Measurements from ENCODE around the gene HOXC12.

HOXC12 gene

DNA sequence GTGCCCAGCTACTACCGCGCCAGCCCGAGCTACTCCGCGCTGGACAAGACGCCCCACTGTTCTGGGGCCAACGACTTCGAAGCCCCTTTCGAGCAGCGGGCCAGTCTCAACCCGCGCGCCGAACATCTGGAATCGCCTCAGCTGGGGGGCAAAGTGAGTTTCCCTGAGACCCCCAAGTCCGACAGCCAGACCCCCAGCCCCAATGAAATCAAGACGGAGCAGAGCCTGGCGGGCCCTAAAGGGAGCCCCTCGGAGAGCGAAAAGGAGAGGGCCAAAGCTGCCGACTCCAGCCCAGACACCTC lies 30.9 kb downstream of the HOXC12 start:
- no peak for FAIRE-seq

DNA sequence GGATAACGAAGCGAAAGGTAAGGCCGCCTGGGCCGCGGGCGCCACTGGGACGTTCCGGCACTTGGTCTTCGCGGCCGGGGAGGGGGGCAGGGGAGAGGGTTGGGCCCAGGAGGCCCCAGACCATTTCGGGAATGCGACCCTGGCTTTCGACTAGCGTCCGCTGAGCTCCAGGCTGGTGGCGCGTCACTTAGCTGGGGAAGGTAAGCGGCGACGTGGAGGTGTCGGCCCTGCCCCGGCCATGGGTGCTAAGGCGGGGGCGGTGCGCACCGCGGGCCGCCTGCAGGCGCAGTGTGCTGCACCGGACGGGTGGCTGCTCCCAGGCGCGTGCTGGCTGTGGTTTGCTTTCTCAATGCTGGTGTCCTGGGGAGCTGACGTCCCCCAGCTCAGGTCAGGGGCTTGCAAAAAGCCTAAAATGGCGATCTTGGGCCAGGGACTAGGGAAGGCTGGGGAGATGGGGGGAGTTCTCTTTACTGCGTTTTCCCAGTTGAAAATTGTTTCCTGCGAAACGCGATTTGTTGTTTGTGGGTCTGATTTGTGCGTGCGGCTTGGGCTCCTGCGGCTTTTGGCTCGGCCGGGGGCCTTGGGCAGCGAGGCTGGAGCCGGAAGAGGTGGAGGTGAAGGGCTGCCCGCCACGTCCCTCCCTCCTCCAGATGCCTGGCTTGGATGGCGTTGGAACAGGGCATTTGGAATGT lies 31.4 kb downstream of the HOXC12 start:
- no peak for FAIRE-seq

DNA sequence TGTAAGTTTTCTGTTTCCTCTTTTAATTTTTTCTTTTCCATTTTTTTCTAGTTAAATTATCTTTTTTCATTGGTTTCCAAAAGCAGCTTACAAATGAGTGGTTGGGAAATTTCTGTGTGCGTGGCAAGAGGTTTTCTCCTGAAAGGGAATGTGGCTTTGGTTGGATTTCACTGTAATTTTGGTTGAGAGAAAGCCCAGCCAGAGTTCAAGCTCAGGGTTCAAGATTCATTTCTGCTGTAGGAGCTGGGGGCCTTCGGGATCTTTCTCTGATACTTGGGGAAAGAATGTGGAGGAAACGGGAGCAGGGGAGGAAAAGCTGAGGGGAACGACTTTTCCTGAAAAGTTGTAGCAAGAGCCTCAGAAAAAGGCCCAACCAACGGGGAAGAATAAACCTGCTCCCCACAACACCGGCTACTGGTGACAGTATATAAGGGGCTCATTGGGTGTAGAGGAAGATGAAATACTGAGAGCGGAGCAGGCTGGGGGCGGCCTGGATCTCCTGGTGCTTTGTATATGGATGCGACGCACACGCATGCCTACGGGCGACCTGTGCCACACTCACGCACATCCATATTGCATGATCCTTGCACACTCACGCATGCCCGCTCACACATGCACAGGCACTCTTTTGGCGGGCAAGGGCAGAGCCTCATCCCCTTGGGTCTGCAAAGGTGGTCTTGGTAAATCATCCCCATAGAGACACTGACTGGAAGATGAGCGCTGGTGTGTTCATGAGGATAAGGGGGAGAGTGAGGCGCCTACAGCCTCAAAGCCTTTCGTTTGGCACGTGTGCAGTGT lies 32.2 kb downstream of the HOXC12 start:
- no peak for FAIRE-seq

DNA sequence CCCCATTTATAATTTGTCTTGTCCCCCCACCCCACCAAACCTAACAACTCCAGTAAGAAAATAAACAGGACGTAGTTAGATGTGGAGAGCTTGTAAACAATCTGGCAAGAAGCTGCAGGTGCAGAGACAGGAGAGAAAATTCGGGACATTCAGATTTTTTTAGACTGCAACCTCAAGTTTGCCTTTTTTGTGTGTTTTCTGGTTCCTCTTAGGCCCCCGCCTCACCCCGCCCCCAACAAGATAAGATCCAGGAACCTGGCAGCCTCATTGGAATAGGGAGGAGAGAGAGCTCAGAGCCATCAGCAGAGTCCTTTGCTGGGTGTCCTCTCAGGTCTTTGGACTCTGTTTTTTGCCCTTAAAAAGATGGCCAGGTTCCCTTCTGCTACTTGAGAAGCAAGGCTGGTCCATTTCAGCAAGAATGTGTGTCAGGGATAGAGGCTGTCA lies 33.1 kb downstream of the HOXC12 start:
- FAIRE-seq, result no peak

DNA sequence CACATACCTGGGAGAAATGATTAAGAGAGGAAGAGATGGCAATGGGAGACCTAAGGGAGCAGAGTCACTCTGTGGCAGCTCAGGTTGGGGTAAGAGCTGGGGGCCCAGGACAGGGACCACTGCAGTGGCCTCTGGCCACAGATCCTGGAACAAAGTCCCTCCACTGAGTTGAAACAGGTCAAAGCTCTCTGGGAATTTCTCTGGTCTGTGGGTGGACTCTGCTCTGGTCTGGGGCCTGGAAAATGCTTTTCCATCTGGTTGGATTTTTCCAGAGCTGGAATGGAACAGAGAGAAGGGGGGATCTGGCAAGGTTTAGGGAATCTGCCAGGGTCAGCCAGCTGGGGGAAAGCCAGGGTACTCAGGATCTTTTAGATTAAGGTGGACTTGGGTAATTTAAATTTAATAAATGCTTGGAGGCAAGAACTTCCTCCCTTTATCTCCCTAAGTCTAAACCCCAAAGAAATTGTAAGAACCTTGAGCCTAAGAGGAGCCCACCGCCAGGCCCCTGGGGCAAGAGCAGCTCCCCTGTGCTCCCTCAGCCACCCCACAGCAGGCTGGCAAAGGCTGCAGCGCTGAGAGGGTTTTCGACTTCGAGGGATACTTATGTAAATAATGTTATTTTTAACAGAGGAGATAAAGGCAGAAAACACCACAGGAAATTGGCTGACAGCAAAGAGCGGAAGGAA lies 34.0 kb downstream of the HOXC12 start:
- no peak for FAIRE-seq

DNA sequence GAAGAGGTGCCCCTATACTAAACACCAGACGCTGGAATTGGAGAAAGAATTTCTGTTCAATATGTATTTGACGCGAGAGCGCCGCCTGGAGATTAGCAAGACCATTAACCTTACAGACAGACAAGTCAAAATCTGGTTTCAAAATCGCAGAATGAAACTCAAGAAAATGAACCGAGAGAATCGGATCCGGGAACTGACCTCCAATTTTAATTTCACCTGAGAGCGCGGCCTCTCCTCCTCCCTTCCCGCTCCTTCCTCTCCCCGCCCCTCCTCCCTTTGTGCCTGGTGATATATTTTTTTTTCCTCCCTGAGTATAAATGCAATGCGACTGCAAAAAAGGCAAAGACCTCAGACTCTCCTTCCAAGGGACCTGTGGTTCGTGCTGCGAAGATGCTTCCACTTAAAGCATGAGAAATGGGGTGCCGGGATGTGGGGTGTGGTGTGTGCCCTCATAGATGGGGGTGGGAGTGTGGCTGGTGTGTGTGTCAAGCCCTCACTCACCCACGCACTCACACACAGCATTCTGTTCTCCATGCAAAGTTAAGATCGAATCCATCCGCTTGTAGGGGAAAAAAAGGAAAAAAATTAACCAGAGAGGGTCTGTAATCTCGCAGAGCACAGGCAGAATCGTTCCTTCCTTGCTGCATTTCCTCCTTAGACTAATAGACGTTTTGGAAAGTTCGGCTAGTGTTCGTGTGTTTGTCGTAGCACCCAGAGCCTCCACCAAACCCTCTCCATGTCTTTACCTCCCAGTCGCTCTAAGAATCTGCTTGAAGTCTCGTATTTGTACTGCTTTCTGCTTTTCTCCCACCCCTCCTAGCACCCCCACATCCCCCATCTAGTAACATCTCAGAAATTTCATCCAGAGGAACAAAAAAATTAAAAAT lies 34.8 kb downstream of the HOXC12 start:
- FAIRE-seq, result no peak

DNA sequence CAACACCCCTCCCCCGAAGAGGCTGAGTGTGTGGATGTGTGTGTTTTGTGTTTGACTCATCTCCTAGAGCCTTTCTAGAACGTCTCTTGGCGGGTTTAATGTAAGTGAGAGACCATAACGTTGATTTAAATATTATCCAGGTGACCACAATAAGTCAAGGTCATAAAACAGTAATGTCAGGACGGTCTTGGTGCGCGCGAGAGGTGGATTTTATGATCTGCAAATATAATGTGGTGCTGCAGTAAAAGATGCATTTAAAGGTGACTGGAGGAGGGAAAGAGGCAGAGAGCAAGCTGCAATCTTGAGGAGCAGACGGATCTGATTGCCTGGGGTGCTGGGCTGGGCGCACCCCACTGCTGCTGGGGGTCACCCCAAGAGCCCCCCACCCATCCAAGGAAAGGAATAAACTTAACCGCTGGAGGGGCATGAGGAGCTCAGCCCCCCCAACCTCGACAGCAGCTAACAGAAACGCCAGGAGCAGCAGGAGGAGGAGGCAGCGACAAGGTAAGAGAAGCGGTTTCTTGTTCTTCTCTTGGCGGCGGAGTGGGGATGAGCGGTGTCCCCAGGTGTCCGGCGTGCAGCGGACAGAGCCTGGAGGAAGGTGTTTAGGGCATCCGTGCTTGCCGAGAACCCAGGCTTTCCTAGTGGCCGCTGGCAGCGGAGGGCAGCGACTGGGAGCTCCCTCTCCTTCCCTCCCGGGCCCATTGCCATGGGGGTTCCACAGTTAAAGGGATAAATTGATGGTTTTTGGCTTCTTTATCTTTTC lies 35.8 kb downstream of the HOXC12 start:
- FAIRE-seq, result no peak

DNA sequence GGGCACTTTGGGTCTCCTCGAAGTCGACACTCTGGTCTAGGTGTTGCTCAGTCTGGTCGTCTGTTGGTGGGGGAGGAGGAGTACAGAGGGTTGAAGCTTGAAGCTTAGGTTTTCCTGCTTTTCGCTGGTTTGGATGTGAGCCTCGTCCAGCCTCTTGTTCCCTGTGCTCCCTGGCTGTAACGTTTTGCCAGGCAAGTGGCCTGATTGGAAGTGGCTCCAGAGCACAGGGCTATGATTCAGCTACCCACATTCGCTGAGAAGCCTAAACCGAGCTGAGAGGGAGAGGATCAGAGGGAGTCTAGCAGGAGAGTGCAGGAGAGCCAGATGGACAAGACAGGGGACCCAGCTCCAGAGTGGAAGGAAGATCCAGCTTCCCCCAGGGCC lies 36.4 kb downstream of the HOXC12 start:
- FAIRE-seq, result no peak

DNA sequence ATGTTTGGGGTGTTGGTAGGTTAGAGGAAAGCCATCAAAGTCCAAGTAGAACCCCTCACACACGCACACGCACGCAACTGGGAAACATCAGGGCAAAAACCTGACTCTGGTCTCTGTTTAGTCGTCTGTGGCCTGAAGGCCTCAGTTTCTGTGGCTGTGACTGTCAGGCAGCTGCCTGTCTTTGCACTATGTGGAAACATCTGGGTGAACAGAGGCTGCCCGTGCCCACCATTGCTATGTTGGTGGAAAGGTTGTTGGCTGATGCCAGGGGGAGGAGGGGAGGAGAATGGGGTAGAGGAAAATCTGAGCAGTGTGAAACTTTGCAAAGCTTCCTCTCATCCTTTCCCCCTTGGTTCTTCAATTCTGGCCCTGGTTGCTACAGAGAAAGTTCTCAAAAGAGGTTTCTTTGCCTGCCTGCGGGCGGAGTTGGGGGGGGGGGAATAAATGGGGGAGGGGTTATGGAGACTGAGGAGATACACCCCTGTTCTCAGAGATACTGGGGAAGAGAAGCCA lies 37.7 kb downstream of the HOXC12 start:
- FAIRE-seq, result no peak

DNA sequence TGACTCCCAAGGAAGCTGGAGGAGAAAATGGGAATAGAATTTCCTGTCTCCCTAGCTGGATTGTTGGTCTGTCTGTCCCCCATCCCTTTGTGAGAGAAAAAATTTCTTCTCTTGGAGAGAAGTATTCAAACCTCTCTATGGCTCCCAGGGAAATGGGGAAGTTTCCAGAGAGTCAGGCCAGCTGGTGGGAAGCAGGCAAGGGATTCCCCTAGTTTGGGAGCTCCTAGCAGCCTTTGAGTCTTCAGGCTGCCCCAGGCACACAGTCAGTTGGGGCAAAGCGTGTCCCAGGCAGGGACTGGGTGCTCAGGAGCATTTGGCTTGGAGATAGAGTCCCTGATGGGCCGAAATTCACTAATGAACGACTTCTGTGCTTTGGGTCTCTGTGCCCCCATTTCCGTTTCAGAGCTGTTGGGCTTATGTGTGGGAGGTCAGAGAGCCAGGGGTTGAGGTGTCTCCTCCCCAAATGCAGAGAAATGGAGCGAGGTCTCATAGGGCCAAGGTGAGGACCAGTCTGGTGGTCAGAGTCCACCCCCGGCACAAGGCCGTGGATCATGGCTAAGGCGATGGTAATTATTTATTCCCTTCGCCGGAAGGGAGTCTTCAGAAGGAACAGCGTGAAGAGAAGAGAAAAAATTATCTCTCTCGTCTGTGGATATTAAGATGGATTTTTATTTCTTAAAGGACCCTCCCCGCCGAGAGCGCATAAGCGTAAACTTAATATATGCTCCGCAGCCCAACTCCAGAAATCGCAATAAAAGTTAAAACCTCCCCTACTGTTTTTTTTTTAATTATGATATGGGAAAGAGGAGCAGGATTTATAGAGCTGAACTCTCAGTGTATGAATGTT lies 38.7 kb downstream of the HOXC12 start:
- FAIRE-seq, result no peak

DNA sequence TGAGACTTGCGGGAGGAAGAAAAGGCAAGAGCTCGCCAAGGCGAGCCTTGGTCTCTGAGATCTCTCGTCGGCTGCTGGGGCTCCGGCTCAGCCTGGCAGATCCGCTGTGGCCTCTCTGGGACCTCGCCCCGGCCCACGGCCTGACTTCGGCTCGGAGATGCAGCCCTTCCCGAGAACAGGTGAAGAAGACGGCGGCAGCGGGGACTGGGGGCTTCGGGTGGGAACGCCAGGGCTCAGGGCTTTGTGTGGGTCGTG lies 39.2 kb downstream of the HOXC12 start:
- FAIRE-seq, result no peak

DNA sequence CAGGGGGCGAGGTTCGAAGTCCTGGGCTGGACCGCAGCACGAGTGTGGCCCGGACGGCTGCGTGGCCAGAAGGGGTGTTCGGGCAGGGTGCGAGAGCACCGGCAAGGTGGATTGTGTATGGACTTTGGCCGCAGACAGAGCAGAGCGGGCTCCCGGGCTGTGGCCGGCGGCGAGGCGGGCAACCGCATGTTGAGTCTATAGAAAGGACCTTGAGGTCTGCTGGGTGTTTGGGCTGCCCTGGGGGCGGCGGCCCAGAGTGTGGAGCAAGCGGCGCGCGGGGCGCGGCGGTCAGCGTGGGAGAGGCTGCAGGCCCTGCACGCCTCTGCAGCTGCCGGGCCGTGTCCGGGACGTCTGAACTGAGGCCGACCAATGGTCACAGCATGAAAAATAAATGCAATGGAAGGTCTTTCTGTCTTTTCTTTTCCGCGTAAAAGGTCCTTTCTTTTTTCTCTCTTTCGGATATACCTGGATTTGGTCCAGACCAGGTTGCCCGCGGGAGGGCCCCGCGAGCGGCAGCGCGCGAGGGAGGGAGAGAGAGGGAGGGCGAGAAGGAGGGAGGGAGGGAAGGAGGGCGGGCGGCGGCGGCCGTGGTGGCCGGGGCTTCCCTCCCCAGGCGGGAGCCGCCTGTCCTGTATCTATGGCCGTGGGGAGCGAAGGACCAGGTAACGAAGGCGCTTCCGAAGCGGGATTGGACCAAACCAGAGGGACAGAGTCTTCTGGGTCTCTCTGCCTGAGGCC lies 39.7 kb downstream of the HOXC12 start:
- no peak for FAIRE-seq

DNA sequence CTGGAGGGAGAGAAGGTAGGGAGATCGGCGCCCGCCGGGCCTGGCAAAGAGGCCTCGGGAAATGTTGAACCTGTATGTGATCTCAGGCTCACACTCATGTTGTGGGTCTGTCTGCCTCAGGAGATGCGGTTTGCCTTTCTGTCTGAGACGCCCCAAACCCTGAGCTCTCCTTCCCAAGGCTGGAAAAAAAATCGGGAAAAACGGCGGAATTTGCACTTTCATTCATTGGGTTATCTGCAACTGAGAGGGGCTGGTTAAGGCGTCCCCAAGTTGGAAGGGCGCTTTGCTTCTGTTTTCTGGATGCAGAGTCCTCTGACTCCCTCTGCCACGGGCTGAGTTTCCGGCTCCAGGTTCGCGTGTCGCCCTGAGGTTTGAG lies 40.3 kb downstream of the HOXC12 start:
- FAIRE-seq, result no peak

DNA sequence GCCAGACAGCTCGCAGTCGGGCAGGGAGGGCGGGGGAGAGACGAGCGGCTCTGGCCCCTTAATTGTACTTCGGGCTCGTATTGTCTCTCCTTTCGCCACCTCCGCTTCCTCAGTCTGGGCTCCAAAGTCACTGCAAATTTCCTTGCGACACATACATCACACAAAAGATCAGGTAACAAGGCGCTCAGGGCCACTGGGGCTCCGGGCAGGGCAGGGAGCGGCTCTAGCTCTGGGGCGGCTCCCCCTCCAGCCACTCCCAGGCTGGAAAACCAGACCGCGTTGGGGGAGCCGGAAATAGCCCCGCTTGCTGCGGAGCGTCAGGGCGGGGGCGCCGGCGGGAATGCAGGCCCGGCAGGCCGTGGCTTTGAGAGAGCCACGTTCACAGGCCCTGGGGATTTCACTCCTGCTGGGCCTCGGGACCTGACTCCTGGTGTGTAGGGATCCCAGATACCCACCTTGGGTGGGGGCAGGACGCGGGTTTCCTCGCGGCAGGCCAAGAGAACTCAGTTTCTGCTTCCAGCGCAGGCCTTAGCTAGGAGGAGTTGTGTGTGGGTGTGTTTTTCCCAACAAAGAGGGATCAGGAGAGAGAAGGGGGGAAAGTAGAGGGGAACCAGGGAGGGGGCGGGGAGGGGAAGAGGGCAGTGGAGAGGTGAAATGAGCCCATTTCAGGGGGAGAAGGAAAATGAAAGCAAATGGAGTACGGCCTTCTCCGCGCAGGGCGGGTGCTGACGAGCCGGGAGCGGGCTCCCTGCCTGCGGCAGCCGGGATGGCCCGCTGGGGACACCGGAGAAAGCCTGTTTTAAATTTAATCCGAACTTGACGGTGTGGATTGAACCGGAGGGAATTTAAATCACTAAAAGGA lies 40.9 kb downstream of the HOXC12 start:
- no peak for FAIRE-seq

DNA sequence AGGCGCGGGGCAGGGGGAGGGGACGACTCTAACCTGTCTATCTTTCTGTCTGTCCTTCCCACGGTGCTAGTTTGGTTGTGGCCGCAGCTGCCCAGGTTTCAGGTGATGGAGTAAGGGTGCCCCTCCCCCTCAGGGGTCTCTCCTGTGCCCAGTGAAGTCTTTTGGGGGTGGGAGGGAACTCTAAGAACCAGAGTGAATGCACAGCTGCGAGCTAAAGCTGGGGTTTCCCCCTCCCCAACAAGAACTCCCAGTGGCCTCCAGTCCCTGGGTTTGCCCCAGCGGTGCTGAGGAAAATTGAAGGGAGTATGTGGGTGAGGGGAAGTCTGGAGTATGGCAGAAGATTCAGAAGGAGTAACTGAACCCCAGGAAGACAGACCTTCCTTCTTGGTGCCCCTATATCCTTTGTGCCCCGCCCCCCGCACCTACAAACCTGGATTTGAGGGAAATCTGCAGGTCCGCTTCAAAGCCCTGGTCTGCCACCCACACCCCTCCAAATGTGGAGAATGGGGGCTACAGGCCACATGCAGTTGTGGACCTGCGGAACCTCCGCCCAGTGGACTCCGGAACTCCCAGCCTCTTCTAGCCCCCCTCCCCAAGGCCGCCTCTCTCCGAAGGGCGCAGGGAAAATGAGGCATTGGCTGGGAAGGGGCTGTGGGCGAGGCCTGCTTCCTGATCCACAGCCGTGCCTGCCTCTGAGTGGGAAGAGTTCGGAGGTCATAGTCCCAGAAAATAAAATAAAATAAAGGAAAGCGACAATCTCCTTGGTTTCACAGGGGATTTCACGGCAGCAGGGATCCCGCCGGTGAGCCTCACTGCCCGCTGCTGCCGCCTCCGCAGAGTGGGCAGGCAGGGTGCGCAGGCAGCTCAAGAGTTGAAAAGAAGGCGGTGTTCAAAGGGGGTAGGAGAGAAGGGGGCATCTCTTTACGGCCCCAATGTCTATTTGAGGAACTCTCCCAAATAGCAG lies 41.8 kb downstream of the HOXC12 start:
- FAIRE-seq, result no peak

DNA sequence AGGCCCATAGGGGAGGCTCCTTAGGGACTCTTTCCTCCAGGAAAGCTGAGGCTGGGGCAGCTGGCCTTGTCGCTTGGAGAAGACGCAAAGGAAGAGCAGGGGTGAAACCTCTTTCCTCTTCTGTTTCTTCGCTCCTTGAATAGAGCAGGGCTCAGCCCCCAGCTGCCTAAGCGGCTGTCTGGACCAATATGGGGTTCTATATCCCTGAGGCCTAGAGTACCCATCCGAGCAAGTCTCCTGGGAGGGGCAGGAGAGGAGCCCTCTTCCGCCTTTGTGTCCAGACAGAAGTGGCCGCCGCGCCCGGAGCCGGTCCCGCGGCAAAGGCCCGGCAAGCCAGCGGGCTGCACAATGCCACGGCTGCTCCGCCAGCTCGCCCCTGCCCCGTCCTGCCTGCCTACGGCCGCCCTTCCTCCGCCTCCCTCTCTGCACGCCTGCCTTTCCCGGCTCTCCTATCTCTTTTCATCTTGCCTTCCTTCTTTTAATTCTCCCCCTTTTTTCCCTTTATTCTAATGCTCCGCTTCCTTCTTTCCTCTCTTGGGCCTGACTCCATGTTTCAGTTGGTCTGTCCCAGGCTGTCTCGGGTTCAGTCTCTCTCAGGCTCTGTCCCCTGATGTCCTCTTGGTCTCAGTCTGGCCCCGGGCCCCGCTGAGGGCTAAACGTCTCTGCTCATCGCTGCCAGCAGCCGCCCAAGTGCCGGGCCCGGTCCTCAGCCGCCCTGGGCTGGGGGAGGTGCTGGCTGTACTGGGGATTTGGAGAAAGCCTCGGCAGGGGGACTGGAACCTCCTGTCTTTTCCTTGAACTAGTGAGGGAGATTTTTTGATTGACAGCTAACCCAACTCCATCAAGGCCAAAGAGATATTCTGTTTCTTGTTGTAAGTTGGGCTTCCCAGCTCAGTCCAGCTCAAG lies 42.8 kb downstream of the HOXC12 start:
- no peak for FAIRE-seq

Data from endometrium (tissue), 2 donors.